ENCODE measurements around the gene CHD9.

The CHD9 gene

DNA sequence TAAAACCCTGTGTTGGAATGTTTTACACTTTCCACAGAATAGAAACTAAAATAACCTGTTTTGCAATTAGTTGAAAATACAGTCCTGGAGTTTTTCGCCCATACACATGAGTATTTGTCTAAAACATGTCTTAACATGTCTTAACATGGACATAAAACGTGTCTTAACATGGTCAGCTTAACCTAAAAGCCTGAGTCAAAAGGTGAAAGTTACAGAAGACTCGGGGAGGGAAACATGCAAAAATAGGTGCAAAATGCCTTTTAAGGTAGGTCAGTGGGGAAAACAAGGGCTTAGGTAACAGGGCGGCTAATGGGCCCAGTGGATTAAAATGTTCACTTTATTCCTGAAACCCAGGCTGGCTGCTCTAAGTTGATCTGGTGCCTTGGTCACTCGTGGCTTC, 323.3 kb downstream of the CHD9 start:
- Histone ChIP-seq H3K4me3 (ENCODE audit: low read depth, low read length) (no peak overlapping the region), H3K4me1 (no peaks in the 10 kb centered on the region), H3K27me3 (peaks cover 23% of the 10 kb centered on the region), H3K9me3 (no peaks in the 10 kb centered on the region), H3K36me3 (no peaks in the 10 kb centered on the region)
- DNase-seq = no peak
- TF ChIP-seq, protein P1, sequence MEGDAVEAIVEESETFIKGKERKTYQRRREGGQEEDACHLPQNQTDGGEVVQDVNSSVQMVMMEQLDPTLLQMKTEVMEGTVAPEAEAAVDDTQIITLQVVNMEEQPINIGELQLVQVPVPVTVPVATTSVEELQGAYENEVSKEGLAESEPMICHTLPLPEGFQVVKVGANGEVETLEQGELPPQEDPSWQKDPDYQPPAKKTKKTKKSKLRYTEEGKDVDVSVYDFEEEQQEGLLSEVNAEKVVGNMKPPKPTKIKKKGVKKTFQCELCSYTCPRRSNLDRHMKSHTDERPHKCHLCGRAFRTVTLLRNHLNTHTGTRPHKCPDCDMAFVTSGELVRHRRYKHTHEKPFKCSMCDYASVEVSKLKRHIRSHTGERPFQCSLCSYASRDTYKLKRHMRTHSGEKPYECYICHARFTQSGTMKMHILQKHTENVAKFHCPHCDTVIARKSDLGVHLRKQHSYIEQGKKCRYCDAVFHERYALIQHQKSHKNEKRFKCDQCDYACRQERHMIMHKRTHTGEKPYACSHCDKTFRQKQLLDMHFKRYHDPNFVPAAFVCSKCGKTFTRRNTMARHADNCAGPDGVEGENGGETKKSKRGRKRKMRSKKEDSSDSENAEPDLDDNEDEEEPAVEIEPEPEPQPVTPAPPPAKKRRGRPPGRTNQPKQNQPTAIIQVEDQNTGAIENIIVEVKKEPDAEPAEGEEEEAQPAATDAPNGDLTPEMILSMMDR (IDR thresholded peaks at IDR 0.05; ENCODE audit: low read depth, low read length) = no peak
